Smooth muscle cell of the brain vasculature (primary cell): ENCODE data around the gene ADTRP.

ENCODE experiments used
- DNase-seq: peaks from one replicate; pipeline ENCODE4 v3.0.0-alpha.2; 2012; ENCODE audit warnings: low read depth, low spot score

The ADTRP gene

GRCh38 chr6:11756292-11756691 lies 22.3 kb downstream of the ADTRP start:
- no peak for DNase-seq

GRCh38 chr6:11755725-11756124 lies 22.9 kb downstream of the ADTRP start:
- no peak for DNase-seq

- no peak for DNase-seq
These were observed 23.9 kb downstream of the ADTRP start for GRCh38 chr6:11754625-11755271.

GRCh38 chr6:11753798-11754197 lies 24.8 kb downstream of the ADTRP start:
- DNase-seq: no peak

- no peak for DNase-seq
These were observed 26.2 kb downstream of the ADTRP start for GRCh38 chr6:11752360-11752759.

GRCh38 chr6:11750682-11751081 lies 27.9 kb downstream of the ADTRP start:
- no peak for DNase-seq

- no peak for DNase-seq
These were observed 29.9 kb downstream of the ADTRP start for GRCh38 chr6:11748591-11749210.

- no peak for DNase-seq
These were observed 31.6 kb downstream of the ADTRP start for GRCh38 chr6:11747021-11747420.

- no peak for DNase-seq
These were observed 33.9 kb downstream of the ADTRP start for GRCh38 chr6:11744753-11745152.

- DNase-seq: no peak
These were observed 34.5 kb downstream of the ADTRP start for GRCh38 chr6:11744101-11744500.

- no peak for DNase-seq
These were observed 37.7 kb downstream of the ADTRP start for GRCh38 chr6:11740875-11741274.

GRCh38 chr6:11738661-11739375 lies 39.8 kb downstream of the ADTRP start:
- DNase-seq: no peak

- DNase-seq: no peak
These were observed 40.4 kb downstream of the ADTRP start for GRCh38 chr6:11738234-11738633.

GRCh38 chr6:11736601-11737000 lies 42.0 kb downstream of the ADTRP start:
- no peak for DNase-seq

GRCh38 chr6:11734861-11735613 lies 43.6 kb downstream of the ADTRP start:
- DNase-seq: no peak

GRCh38 chr6:11732036-11732631 lies 46.5 kb downstream of the ADTRP start:
- no peak for DNase-seq

- no peak for DNase-seq
These were observed 47.2 kb downstream of the ADTRP start for GRCh38 chr6:11731423-11731822.

- no peak for DNase-seq
These were observed 48.0 kb downstream of the ADTRP start for GRCh38 chr6:11730641-11731040.

- DNase-seq: no peak
These were observed 49.5 kb downstream of the ADTRP start for GRCh38 chr6:11729076-11729475.

GRCh38 chr6:11727998-11728961 lies 50.3 kb downstream of the ADTRP start:
- no peak for DNase-seq
